Omental fat pad (tissue), 4 donors: Measurements from ENCODE around the gene KIAA0513. TPM values are rescaled to one million over a fixed set of nuclear protein-coding genes. Genes with fewer than 3 reads are reported as not detected.
"Not testable (repeated sequence)": the region's sequence is repeated elsewhere in the genome, so short reads cannot be mapped to it uniquely, and the experiment has no call there.

Experiments
- ATAC-seq: fragments of 150-250 bp; one replicate; pipeline ENCODE4 v1.9.1; 2016; ENCODE audit warnings: mild to moderate bottlenecking, moderate library complexity; ENCODE audit not compliant: low FRiP score
- DNase-seq: peaks from one replicate; pipeline ENCODE4 v3.0.0-alpha.2; 2019; ENCODE audit warnings: low spot score
- total RNA-seq, 4 donors: library from RNA; depleted of rRNA; stranded (reverse); fragments of >200 nt; gene quantifications; one replicate each; pipeline ENCODE4 v1.1.0, GENCODE V29; 2016
- TF ChIP-seq, protein P1 (sequence below), 3 donors: fragments of 450-650 bp; IDR thresholded peaks; one replicate each; pipeline ENCODE4 v1.5.1; 2016 to 2017; ENCODE audit warnings: antibody characterized with exemption in 3 of 3, mild to moderate bottlenecking in 3 of 3, moderate library complexity in 2 of 3

KIAA0513 gene
- total RNA-seq, 4 donors from 2014 or later, result 9.1 to 13.2 (median 11.2) TPM

DNA sequence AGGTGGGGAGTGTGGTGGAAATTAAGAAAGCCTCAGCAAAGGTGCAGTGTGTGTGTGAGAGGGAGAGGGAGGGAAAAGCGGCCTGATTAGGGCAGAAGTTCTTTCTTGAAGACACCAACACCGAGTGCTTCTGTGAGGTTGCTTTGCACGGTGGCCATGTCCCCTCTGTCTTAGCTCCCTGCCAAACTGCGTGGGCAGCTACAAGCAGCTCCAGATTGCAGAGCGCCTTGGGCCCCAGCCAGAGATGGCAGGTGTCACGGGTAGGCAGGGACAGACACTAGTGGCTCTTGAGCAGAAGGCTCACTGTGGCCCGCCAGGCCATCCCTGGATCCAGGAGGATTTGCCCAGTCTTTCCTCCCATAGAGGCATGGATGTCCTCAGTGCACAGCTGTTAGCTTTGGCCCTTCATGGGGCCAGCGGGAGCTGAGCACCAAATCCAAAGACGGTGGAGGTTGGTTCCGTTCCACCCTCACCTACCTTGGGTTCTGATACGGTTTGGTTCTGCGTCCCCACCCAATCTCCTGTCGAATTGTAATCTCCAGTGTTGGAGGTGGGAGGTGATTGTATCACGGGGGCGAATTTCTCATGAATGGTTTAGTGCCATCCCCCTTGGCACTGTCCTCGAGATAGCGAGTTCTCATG lies 21.4 kb downstream of the KIAA0513 start:
- DNase-seq, result no peak
- no peak for ATAC-seq
- TF ChIP-seq, protein P1, sequence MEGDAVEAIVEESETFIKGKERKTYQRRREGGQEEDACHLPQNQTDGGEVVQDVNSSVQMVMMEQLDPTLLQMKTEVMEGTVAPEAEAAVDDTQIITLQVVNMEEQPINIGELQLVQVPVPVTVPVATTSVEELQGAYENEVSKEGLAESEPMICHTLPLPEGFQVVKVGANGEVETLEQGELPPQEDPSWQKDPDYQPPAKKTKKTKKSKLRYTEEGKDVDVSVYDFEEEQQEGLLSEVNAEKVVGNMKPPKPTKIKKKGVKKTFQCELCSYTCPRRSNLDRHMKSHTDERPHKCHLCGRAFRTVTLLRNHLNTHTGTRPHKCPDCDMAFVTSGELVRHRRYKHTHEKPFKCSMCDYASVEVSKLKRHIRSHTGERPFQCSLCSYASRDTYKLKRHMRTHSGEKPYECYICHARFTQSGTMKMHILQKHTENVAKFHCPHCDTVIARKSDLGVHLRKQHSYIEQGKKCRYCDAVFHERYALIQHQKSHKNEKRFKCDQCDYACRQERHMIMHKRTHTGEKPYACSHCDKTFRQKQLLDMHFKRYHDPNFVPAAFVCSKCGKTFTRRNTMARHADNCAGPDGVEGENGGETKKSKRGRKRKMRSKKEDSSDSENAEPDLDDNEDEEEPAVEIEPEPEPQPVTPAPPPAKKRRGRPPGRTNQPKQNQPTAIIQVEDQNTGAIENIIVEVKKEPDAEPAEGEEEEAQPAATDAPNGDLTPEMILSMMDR (IDR thresholded peaks at IDR 0.05), result no peak

DNA sequence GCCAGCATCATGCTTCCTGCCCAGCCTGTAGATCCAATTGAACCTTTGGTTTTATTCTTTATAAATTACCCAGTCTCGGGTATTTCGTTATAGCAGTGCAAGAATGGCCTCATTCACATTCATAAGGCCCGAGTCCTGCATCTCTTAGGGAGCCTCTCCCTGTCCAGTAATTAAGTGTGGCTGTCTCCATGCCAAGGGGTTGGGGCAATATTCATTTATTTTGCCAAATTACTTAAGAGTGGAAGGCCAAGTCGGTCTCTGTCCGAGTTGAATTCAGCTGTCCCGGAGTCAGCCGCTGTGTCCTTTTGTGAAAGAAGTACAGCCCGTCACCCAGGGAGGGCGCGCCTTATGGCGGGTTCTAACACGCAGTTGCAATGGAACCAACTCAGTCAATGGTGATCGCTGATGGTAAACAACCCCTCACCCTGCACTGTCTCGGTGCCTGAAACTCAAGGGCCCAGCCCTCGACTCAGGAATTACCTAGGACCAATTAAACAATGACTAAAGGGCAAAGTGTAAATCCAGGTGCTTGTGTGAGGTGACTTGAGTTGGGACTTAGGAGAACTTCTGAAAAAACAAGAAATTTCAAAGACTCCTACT lies 22.2 kb downstream of the KIAA0513 start:
- TF ChIP-seq, protein P1 (IDR thresholded peaks at IDR 0.05), result no peak
- no peak for DNase-seq
- ATAC-seq, result no peak

DNA sequence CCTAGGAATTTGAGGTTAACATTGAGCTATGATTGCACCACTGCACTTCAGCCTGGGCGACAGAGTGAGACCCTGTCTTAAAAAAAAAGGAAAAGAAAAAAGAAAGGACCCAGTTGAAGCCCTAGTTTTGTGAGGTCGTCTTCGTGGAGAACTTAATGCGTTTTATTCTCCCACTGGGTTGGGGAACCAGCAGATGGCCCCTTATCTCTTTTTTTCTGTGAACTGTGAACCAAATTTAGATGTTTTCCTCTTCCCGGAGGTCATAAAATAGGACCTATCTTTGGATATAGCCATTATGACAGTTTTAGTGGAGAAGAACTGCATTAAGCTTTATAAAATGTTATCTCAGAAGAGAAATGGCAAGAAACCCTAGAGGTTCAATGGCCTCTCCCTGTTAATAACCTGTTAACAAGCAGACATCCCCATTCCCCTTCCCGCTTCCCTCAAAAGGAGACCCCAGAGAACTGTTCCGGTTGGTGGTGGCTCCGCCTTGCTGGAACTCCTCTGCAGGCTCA lies 23.5 kb downstream of the KIAA0513 start:
- ATAC-seq (no peak), DNase-seq (no peak)
- TF ChIP-seq, protein P1 (IDR thresholded peaks at IDR 0.05), result no peak

DNA sequence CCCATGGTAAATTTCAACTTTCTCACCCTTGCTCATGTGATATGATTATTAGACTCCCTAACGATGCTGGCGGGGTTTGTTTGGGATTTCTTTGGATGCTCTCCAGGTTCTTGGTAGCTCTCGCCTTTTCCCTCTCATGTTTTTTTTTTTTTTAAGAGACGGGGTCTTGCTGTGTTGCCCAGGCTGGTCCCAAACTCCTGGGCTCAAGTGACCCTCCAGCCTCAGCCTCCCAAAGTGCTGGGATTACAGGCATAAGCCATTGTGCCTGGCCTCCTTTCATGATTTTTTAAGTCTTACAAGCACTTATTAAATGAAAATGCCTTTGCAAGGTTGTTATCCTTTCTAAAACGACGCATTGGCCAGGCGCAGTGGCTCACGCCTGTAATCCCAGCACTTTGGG lies 24.1 kb downstream of the KIAA0513 start:
- ATAC-seq, result no peak
- no peak for DNase-seq
- TF ChIP-seq, protein P1 (IDR thresholded peaks at IDR 0.05), result no peak

DNA sequence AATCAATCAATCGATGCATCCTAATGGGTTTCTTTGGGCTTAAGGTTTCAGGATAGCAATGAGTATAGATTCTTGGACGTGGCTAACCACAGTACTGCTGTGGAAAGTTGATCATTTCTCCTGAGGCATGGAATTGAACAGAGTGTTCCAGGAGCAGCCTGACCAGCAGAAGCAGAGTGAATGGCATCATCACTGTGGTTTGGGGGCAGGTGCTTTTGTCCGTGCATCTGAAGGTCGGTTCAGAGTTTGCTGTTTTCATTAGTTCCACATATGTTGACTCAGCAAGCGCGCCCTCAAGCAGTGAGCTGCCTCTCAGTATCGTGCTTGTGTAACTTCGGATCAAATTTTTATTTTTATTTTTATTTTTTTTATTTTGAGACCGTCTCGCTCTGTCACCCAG lies 24.9 kb downstream of the KIAA0513 start:
- ATAC-seq (no peak), DNase-seq (no peak)
- TF ChIP-seq, protein P1 (IDR thresholded peaks at IDR 0.05), result no peak

- ATAC-seq, DNase-seq: not testable (repeated sequence)
Observed at GRCh38 chr16:85054321-85054720, 26.7 kb downstream of the KIAA0513 start.

GRCh38 chr16:85054948-85055492 lies 27.4 kb downstream of the KIAA0513 start:
- DNase-seq (no peak), ATAC-seq (no peak)
- TF ChIP-seq, protein P1 (IDR thresholded peaks at IDR 0.05), result no peak
